Activated T-helper 1 cell treated with anti-CD3 and anti-CD28 coated beads, Interleukin-2, amount 50 U/mL, for 16 hours (primary cell): Measurements from ENCODE around the gene POLL.
A peak's percentile ranks its signal among the peaks of the same experiment; 100 is the strongest.
"Not testable (repeated sequence)": the region's sequence is repeated elsewhere in the genome, so short reads cannot be mapped to it uniquely, and the experiment has no call there.

Experiments used
- DNase-seq, 2 donors: peaks; one replicate each; pipeline ENCODE4 v3.0.0-alpha.2; 2020; ENCODE audit warnings: low read depth in 1 of 2, low spot score in 1 of 2

The POLL gene

GRCh38 chr10:101587725-101588653, at the start of gene POLL, which contains the start of gene DPCD:
POLL (minus strand) TSS chr10:101588257; CDS start chr10:101587360, 897 bp downstream.
DPCD (plus strand) TSS chr10:101588321; CDS start chr10:101588337, 16 bp downstream.
- peak; percentile 77 to 83 for DNase-seq

GRCh38 chr10:101633510-101633909, 45.5 kb upstream of the POLL start:
- DNase-seq = not testable (repeated sequence)

DNA sequence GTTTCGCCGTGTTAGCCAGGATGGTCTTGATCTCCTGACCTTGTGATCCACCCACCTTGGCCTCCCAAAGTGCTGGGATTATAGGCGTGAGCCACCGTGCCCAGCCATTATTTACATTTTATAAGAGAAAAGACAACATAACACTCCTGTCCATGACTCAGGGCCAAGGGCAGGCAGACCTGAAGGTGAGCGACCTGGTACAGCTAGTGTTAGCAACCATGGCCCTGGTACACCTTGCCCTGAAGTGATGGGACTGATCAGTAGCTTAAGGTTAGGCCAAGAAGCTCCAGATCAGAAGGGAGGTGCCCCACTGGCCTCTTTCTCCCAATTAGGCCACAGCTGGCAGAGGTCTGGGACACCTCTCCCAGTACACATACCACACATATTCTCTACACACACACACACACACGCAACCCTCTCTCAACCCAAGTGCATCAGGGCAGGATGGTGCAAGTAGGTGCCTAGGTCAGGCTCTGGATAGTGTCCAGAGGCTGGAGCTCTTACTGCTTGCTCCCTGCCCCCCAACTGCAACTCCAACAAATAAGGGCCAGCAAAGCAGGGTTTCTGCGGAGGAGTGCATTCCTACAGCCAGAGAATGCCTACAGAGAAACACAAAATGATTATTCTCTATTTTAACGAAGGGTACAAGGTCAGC, 43.9 kb upstream of the POLL start:
- no peak for DNase-seq

DNA sequence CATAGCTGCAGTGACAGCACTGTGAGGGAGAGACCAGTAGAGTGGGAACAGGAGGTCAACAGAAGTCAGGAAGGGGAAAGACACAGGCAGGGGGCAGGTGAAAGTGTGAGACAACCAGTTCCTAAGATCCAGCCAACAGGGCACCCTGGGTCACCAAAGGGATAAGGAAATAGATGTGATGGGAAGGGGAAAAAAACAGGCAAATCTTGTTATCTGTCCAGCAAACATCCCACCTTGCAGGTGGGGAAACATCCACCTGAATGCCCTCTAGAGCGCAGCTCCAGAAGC, 42.5 kb upstream of the POLL start:
- no peak for DNase-seq

DNA sequence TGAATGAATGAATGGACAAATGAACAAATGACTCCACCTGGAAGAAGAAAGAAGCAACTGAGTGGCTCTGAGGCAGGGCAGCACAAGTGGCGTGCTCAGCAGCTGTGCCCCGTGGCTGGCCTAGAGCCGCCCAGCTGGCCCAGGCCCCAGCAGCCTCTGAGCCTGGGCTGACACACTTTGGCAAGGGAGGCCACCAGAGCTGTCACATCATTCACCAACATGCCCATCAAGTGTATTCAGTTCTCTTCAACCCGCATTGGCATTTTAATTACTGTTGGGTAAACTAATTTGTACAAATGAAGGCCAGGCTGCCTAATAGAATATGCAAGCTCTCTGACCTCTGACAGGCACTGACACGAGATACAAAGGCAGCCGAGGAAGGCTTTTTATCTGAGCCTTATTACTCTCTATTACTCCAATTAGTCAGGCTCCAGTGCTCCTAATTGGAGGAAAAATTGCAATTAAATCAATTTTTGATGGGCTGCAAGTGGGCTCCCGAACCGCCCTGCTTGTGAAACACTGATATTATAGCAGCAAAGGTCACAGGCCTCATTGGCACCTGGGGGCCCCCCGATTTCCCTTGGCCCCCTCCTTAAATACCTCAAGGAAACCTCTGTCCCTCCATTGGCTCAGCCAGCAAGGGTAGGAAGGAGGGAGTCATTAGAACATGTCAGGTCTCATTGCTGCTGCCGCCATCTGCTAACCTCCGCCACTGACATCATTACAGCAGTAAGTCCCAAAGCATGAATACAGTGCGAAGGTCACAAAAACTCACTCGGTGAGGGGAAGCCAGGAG, 42.0 kb upstream of the POLL start:
- DNase-seq = no peak

DNA sequence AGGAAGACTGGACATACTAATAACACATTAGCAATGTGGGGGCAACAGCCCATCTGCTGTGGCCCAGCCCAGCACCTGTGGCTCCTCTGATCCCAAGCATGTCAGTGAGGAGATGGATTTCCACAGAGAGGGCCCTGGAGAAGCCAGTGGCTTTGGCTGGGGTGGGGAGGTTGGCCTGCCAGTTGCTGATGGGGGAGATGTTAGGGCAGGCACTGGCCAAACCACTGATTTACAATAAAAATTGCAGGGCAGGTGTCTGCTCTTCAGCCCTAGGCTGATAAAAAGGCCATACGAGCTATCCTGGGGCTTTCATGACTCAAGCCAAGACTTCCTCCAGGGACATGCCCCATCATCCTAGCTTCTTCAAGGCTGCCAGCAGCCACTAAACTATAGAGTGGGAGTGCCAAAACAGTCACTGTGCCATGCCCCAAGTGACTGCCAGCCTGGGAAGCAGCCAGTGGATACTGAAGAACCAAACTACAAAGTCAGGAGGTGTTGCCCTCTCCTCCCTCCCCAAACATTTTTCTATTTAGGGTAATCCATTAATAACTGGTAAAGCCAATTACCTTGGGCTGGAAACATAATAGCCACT, 37.9 kb upstream of the POLL start:
- DNase-seq = no peak

DNA sequence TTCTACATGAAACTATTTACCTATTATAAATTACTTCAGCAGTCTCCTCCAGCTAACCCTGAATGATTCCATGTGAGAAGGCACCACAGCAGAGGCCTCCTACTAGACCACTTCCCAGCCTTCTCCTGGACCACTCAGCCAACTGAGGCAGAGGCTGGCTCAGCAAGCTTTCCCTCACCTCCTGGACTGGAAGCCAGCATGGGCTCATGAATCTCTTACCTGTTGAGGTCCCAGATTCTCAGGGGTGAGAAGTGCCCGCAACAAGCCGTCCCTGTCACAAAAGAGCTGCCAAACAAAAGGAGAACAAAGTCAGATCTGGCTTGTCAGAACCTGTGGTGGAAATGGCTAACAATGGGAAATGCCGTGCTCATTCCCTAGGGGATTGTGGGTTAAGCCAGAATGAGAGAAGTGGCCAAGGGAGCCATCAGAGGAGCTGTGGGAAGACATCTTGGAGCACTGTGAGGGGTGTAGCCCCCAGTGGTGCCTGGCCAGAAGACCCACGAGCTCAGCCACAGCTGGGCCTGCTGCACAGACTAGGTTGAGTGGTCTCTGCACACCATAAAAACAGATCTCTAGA, 36.6 kb upstream of the POLL start:
- no peak for DNase-seq

- DNase-seq = no peak
These were observed 35.5 kb upstream of the POLL start for GRCh38 chr10:101623528-101623927.

DNA sequence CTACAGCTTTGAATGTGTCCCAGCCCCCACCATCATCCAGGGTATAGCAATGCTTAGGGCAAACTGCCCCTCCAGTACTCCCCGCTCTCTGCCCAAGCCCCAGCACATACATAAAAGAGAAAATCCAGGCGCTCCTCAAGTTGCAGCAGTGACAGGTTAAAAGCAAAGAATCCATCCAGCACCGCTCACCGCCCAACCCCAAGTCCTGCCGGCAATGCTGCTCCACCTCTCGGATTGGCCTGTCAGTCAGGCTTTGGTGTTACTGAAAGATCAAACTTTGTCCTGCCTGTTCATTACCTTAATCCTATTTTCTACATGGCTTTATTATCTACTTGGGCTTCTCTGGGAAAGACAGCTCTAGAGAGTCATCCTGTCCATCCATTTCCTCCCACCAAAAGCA, 31.9 kb upstream of the POLL start:
- DNase-seq = no peak

- DNase-seq = no peak
These were observed 30.8 kb upstream of the POLL start for GRCh38 chr10:101618871-101619270.

DNA sequence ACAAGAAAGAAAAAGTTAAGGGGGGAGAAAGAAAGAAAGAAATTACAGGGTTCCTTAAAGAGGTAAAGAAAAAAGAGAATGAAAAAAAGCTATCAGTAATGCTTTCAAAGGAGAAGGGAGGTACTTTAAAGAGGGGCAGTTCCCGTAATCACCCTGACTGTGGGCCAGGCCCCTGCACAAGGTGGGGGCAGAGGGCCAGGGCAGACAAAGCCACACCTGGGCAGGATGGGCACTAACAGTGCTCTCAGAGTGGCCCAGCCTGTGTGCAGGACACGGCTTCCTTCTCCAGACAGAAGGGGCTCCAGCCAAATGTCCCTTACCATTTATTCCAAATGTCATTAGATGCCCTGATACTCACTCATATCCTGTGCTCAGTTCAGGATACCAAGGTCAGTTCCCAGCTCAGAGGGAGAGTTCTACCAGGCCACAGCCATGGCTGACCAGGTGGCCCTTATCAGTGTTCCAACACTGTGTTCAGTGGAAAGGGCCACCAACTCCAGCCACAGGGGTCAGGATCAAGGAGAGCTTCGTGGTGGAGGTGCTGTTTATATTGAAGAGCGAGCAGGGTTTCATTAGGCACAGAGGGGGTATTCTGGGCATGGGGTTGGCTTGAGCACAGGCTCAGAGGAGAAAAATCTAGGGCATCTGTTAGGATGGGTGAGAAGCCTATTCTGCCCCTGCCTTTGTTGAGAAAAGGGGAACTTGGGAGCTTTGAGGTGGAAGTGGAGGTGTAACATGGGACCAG, 29.9 kb upstream of the POLL start:
- no peak for DNase-seq

DNA sequence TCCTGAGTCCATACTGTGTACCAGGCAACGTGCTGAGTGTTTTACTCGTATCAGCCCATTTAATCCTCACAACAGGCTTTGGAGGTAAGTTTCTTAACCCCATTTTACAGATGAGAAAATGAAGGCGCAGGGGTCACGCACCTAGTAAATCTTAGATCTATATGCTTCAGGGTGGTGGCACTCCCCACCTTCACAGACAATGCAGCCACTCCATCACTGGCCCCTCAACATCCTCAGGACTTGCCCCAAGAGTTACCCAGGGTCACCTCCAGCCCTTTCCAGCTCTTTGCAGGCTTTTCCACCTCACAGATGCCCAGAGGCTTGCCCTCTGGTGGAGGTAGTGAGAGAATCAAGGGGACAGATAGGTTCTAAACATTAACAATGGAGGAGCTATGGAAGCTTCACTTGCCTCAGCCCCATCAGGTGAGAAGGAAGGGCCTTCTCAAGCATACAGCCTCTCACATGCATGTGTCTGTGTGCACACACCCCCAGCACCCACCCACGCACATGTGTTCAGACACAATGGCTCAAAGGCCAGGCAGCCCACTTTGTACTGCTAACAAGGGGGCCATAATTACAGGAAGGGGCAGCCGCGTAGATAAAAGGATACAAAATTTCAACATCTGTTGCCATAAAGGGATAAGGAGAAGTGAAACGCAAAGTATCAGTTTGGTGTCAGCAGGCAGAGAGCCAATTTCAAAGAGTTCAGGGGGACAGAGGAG, 29.2 kb upstream of the POLL start:
- no peak for DNase-seq

- DNase-seq = no peak
These were observed 28.5 kb upstream of the POLL start for GRCh38 chr10:101616415-101617101.

DNA sequence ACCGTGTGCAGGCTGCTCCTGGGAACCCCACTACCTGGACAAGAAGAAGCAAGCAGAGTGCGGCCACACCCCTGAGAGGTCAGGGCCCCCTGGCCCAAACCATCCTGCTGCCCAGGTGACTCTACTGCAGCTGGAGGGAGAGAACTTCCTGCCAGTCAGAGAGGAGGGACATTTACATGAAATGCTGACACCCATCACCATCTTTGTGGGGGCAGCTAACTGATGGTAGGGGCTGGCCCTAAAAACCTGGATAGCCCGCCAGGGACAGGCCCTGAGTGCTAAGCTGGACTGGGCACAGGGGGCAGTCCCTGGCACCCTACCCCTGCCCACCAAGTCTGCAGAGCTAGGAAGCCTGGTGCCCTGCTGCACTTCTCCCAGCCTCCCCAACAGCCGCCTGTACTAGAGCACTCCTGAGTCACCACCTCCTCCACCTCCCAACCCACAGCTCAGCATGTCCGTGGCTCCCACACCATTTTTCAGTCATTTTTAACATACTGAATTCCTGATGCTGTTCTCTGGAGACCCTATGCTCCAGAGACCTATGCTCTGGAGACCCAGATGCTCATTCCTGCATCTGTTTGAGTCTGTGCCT, 27.6 kb upstream of the POLL start:
- DNase-seq = no peak

GRCh38 chr10:101614663-101615524, 26.8 kb upstream of the POLL start:
- no peak for DNase-seq

GRCh38 chr10:101613646-101614045, 25.6 kb upstream of the POLL start:
- DNase-seq = no peak

DNA sequence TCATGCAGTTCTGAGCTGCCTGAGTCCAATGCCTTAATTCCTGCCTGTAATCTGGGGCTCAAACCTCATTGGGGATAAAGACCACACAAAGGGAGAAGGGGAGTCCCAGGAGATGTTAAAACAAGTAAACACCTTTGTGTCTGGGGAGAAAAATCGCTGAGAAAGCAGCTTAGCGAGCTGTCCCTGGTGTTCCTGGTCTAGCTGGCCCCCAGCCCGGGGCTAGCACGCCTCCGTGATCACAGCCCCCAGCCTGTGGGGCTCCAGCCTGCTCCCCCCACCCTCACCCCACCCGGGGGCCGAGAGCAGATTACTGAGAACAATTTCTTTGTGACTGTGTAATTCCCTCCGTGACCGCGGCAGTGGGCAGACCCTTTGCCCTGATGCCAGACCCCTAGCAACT, 24.8 kb upstream of the POLL start:
- no peak for DNase-seq

DNA sequence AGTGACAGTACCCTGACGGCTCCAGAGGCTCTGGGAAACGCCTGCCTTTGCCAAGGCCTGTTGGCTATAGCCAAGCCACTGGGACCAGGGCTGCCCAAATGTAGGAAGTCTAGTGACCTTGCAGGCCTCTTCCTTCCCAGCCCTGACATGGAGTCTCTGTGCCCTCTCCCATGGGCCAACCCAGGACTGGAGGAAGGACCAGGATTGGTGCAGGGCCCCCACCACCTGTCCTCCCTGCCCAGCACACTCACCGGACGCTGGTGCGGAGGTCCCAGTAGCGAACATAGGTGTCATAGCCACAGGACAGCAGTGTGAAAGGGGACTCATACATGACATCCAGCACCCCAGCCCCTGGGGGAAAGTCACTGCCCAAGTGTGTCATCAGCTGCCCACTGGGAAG, 24.0 kb upstream of the POLL start:
- DNase-seq = no peak
